Panc1 (cell line): Measurements from ENCODE around the gene TMEM30B. TPM values are rescaled to one million over a fixed set of nuclear protein-coding genes. Genes with fewer than 3 reads are reported as not detected.

ENCODE experiments used
- ATAC-seq: fragments of 200-7000 bp; cut with Tn5 transposase; 2 replicates; pipeline ENCODE4 v1.9.1; 2020; ENCODE audit warnings: mild to moderate bottlenecking, moderate library complexity
- BruUV-seq: library from RNA; stranded (reverse); fragments of 400-500 nt; replicated peaks from 2 replicates; lab custom pipeline; 2021; lab: Mats Ljungman, UMichigan
- CTCF ChIA-PET: fragments of 300-600 bp; sonication (Branson Sonifier 250); formaldehyde crosslinking; loops from one replicate; lab custom pipeline; 2022; ENCODE audit warnings: antibody characterized with exemption; lab: Charles Lee
- POLR2A ChIA-PET: fragments of 300-600 bp; sonication (Branson Sonifier 250); formaldehyde crosslinking; loops from one replicate; lab custom pipeline; 2022; ENCODE audit warnings: antibody characterized with exemption; lab: Charles Lee
- DNase-seq: peaks from one replicate; pipeline ENCODE4 v3.0.0-alpha.2; 2010; ENCODE audit warnings: low read depth, low spot score
- H3K27ac ChIP-seq: 2 replicates; pipeline ENCODE4 v1.5.1; 2011; ENCODE audit warnings: mild to moderate bottlenecking, low read length, inconsistent platforms
- H3K27me3 ChIP-seq: fragments of 200-500 bp; sonication (Bioruptor generic); 2 replicates; pipeline ENCODE4 v1.6.0; 2014; ENCODE audit warnings: low read length, inconsistent platforms; ENCODE audit not compliant: control insufficient read depth, insufficient read depth
- H3K36me3 ChIP-seq: fragments of 200-500 bp; sonication (Bioruptor generic); 2 replicates; pipeline ENCODE4 v1.5.1; 2014; ENCODE audit warnings: inconsistent platforms, mild to moderate bottlenecking, low read length, moderate library complexity; ENCODE audit not compliant: control insufficient read depth, insufficient read depth
- H3K4me1 ChIP-seq: 2 replicates; pipeline ENCODE4 v1.5.1; 2011; ENCODE audit warnings: inconsistent platforms, mild to moderate bottlenecking, low read length, moderate library complexity; ENCODE audit not compliant: control insufficient read depth, insufficient read depth
- H3K4me3 ChIP-seq, 2 experiments: 2 replicates each; pipeline ENCODE4 v1.5.1; 2011 to 2012; ENCODE audit warnings: low read depth in 2 of 2, low read length in 2 of 2, mild to moderate bottlenecking in 2 of 2, inconsistent platforms in 1 of 2, moderate library complexity in 1 of 2
- H3K9me3 ChIP-seq: fragments of 200-500 bp; sonication (Bioruptor generic); 2 replicates; pipeline ENCODE4 v1.5.1; 2014; ENCODE audit warnings: low read depth, mild to moderate bottlenecking, inconsistent platforms, low read length, moderate library complexity; ENCODE audit not compliant: control insufficient read depth, insufficient read depth
- POLR2AphosphoS5 ChIP-seq: IDR thresholded peaks from 2 replicates; pipeline ENCODE4 v1.6.1; 2012; ENCODE audit warnings: mild to moderate bottlenecking, low read depth, low read length, moderate library complexity
- SIN3A ChIP-seq: IDR thresholded peaks from 2 replicates; pipeline ENCODE4 v1.6.1; 2012; ENCODE audit warnings: low read depth, mild to moderate bottlenecking, low read length, moderate library complexity, borderline replicate concordance; ENCODE audit not compliant: insufficient read depth
- TCF7L2 ChIP-seq: IDR thresholded peaks from 2 replicates; pipeline ENCODE4 v1.6.1; 2011; ENCODE audit warnings: mild to moderate bottlenecking, low read depth, low read length, inconsistent platforms
- in situ Hi-C: cut with HindIII; loops from 2 replicates; pipeline ENCODE4 v1.10.0; 2016; ENCODE audit warnings: low sequenced_read_pairs, low pct_unique_long_range_greater_than_20kb
- intact Hi-C: fragments of 100-400 bp; cut with micrococcal nuclease; formaldehyde crosslinking; loops from one replicate; pipeline ENCODE4 v1.10.0; 2022; ENCODE audit not compliant: unreplicated experiment
- total RNA-seq: library from RNA; stranded (reverse); gene quantifications from one replicate; pipeline ENCODE4 v1.2.1, GENCODE V29; 2021; ENCODE audit not compliant: unreplicated experiment
- TF ChIP-seq, protein P1 (sequence below): fragments of 450-650 bp; IDR thresholded peaks from 2 replicates; pipeline ENCODE4 v1.5.1; 2017; ENCODE audit warnings: mild to moderate bottlenecking
- TF ChIP-seq, protein P2 (sequence below), 2 experiments: IDR thresholded peaks; 2 replicates each; pipeline ENCODE4 v1.6.1; 2011 to 2012; ENCODE audit warnings: low read depth in 2 of 2, control low read depth in 1 of 2, low read length in 1 of 2, mild to moderate bottlenecking in 1 of 2, moderate library complexity in 1 of 2; ENCODE audit not compliant: insufficient read depth in 1 of 2

Gene TMEM30B
- total RNA-seq, 1 experiment from 2014 or later, result 0.10 TPM

DNA sequence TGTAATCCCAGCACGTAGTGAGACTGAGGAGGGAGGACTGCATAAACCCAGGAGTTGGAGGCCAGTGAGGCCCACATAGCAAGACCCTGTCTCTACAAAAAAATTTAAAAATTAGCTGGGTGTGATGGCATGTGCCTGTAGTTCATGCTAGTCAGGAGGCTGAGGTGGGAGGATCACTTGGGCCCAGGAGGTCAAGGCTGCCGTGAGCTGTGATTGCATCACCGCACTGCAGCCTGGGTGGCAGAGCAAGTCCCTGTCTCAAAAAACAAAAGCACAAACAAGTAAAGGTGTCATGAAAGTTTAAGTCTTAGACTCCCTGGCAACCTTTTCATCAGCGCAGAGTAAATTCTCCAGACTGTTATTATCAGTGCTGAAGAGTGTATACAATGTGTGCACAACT lies 10.4 kb downstream of the TMEM30B start:
- TF ChIP-seq, protein P1, sequence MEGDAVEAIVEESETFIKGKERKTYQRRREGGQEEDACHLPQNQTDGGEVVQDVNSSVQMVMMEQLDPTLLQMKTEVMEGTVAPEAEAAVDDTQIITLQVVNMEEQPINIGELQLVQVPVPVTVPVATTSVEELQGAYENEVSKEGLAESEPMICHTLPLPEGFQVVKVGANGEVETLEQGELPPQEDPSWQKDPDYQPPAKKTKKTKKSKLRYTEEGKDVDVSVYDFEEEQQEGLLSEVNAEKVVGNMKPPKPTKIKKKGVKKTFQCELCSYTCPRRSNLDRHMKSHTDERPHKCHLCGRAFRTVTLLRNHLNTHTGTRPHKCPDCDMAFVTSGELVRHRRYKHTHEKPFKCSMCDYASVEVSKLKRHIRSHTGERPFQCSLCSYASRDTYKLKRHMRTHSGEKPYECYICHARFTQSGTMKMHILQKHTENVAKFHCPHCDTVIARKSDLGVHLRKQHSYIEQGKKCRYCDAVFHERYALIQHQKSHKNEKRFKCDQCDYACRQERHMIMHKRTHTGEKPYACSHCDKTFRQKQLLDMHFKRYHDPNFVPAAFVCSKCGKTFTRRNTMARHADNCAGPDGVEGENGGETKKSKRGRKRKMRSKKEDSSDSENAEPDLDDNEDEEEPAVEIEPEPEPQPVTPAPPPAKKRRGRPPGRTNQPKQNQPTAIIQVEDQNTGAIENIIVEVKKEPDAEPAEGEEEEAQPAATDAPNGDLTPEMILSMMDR, result no peak
- TF ChIP-seq, protein P2, sequence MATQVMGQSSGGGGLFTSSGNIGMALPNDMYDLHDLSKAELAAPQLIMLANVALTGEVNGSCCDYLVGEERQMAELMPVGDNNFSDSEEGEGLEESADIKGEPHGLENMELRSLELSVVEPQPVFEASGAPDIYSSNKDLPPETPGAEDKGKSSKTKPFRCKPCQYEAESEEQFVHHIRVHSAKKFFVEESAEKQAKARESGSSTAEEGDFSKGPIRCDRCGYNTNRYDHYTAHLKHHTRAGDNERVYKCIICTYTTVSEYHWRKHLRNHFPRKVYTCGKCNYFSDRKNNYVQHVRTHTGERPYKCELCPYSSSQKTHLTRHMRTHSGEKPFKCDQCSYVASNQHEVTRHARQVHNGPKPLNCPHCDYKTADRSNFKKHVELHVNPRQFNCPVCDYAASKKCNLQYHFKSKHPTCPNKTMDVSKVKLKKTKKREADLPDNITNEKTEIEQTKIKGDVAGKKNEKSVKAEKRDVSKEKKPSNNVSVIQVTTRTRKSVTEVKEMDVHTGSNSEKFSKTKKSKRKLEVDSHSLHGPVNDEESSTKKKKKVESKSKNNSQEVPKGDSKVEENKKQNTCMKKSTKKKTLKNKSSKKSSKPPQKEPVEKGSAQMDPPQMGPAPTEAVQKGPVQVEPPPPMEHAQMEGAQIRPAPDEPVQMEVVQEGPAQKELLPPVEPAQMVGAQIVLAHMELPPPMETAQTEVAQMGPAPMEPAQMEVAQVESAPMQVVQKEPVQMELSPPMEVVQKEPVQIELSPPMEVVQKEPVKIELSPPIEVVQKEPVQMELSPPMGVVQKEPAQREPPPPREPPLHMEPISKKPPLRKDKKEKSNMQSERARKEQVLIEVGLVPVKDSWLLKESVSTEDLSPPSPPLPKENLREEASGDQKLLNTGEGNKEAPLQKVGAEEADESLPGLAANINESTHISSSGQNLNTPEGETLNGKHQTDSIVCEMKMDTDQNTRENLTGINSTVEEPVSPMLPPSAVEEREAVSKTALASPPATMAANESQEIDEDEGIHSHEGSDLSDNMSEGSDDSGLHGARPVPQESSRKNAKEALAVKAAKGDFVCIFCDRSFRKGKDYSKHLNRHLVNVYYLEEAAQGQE (IDR thresholded peaks at IDR 0.05; ENCODE audit: insufficient read depth in 1 of 2, low read depth in 2 of 2, low read length in 1 of 2), result no peak
- no peak for TF ChIP-seq SIN3A
- TF ChIP-seq POLR2AphosphoS5, result no peak
- no peak for TF ChIP-seq TCF7L2
- Histone ChIP-seq H3K27ac (no peak overlapping the region), H3K27me3 (peaks cover 5% of the 10 kb centered on the region; the same call in 1 of the 2 replicates), H3K9me3 (no peaks in the 10 kb centered on the region), H3K4me1 (no peaks in the 10 kb centered on the region), H3K36me3 (no peaks in the 10 kb centered on the region), H3K4me3 (no peak overlapping the region)
- DNase-seq, result no peak
- no TSS peak for BruUV-seq
- in situ Hi-C loops, result no loop called here
- intact Hi-C loops, result no loop called here
- POLR2A ChIA-PET, result no interaction called here
- CTCF ChIA-PET, result no interaction called here
- no peak for ATAC-seq

DNA sequence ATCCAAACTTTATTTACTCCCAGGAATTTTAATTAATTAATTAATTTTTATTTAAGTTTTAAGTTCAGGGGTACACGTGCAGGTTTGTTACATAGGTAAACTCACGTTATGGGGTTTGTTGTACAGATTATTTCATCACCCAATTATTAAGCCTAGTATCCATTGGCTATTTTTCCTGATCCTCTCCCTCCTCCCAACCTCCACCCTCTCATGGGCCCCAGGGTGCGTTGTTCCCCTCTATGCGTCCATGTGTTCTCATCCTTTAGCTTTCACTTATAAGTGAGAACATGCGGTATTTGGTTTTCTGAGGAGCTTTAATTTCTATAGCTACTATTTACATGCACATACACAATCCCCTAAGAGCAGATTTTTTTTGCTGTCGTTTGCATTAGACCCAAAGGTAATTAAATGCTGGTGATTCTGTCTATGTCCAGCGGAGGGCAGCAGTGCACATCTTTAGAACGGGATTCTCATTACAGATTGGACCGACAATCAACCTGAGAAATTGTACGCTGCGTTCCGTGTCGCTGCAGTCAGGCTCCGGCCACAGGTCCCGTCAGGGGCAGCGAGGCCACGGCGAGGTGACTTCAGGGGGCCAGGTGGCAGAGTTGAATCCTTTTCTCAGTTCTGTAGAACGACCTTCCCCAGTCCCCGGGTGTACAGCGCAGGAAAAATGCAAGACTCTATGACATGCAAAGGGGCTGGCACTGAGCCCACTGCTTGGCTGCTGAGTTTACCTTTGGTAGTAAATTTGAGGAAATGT lies 11.6 kb downstream of the TMEM30B start:
- H3K9me3 ChIP-seq, result no peaks in the 10 kb centered on the region
- no peaks in the 10 kb centered on the region for H3K4me1 ChIP-seq
- CTCF ChIA-PET, result interaction anchor here (0.5 kb wide), 1 partner anchor 713 kb away, joined by 3 read pairs; no protein-coding TSS in a partner anchor
- no peak overlapping the region for H3K27ac ChIP-seq
- peaks cover 3% of the 10 kb centered on the region for H3K27me3 ChIP-seq
- in situ Hi-C loops, result no loop called here
- DNase-seq, result peak; percentile 39
- ATAC-seq, result peak; percentile 91
- intact Hi-C loops, result no loop called here
- no TSS peak for BruUV-seq
- TF ChIP-seq, protein P1, result peak; percentile 81
- TF ChIP-seq POLR2AphosphoS5, result no peak
- POLR2A ChIA-PET, result no interaction called here
- H3K36me3 ChIP-seq, result no peaks in the 10 kb centered on the region
- H3K4me3 ChIP-seq, result peak overlapping the region; percentile 21 to 29
